HG03558 (cell line): ENCODE data around the gene SUSD4.

Experiments used
- ATAC-seq: cut with Tn5 transposase; IDR thresholded peaks from one replicate; pipeline ENCODE4 v1.9.1; 2021; ENCODE audit warnings: moderate number of reproducible peaks; ENCODE audit not compliant: unreplicated experiment; ENCODE audit errors: extremely low read depth

SUSD4 gene

DNA sequence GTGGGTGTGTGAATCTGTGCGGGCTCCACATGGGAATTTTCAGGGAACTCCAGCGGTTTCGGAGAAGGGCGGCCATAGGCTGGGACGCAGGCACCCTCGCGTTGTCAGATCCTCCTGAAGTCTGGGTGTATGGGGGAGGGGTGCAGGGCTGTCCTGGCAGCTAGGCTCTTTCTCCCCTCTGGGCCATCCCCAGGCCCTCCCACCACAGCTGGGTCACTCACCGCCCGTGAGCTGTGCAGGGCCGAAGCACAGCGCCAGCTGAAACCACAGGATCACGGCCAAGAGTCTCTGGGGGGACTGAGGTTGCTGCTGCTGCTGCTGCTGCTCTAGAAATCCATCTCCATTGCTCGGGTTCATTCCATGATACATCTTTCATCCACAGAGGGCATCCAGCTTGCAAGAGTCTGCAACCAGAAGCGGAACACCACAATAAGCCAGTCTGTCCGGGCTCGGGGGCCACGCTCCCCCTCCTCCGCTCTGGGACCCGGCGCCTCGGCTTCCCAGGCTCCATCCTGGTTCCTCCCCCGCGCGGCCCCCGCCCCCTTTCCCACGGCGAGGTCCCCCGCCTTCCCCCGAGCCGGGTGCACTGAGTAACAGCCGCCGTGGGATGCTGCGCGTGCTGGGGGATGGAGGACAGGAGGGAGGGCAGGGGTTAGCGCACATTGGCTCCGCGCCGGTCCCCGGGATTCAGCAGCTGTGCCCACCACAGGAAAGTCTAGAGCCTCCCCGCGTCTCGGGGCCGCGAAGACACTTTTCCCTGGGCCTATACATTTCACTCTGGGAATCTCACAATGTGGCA is 720 bp downstream of the SUSD4 start:
- ATAC-seq = no peak

DNA sequence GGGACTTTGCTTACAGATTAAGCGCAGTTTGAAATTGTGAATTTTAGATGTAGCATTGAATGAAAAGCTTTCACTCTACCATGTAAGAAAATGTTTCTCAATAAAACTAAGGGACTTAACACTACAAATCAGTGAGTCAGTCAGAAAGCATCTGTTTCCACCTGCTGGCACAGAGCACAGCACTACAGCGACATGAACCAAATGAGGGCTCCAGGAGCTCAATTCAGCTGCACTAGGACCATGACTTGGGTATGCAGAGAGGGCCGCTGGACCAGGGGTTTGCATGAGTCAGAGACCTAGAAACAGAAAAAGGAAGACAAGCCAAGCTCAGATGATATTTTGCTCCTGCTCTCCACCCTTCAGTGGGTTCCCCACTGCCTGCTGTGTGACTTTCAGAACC is 5.2 kb downstream of the SUSD4 start:
- no peak for ATAC-seq

DNA sequence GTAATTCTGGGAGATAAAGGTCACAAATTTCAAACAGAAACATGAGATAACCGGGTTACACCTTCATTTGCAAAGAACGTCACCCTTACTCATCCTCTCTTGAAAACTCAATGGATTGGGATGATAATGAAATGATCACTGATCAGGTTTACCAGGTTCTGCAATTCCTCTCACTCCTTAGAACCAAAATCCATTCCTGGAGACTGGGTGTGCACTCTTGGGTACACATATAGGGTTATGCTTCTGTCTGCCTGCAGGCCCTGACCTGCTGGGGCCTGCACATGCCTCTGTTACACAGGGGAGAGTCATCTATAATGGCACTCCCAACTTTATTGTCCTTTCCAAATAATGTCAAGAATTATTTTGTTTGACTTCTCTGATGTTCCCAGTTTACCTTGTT is 8.3 kb downstream of the SUSD4 start:
- ATAC-seq = no peak

DNA sequence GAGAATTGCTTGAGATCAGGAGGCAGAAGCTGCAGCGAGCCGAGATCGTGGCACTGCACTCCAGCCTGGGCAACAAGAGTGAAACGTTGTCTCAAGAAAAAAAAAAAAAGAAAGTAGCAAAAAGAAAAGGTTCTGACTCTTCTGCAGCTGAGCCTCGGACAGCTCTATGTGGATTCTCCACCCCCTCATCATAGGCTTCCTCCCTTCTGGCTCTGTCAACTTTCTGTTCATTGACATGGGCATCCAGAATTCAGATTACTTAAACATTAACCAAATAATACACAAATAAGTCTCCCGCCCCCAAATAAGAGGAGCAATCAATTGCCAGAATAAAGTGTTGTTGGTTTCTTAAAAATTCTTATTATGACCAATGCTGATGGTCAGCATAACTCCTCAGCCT is 10.0 kb downstream of the SUSD4 start:
- ATAC-seq = no peak

DNA sequence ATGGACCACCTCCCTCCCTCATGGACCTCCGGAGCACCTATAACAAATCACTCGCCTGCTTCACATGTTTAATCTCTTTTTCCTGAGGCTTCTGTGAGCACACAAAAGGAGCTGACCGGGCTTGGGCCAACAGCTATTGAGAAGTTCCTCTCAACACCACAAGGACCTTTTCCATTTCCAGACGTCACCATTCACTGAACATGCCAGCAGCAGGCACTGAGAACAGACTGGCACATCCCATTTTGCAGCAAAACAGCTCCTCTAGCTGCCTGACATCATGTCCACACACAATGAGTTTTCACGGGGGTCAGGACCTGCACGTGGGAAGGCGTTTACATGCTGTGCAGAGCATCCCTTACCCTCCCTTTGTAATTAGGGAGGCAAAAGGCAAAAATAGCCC is 11.0 kb downstream of the SUSD4 start:
- no peak for ATAC-seq

DNA sequence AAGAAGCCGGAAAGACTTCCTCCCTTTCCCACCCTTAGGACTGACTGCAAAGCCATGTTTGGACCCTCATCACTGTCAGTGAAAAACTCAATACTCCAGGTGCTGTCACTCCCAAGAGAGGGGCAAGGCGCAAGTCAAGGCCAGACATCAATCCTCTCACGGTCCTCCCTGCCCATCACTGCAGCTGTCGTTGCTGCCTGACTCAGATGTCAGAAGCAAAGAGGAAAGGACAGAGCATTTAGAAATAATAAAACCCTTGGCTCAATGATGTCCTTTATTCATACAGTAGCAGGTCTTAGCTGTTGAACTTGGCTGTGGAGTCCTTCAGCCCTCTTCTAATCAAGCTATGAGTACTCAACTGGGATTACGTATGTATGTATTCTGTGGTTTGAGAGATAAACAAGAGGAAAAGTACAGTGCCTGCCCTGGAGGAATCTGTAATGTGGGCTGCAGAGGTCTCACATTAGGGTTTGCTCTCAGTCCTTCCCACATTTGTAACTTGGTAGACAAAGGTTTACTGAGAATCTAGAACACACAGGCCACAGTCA is 13.5 kb downstream of the SUSD4 start:
- no peak for ATAC-seq

DNA sequence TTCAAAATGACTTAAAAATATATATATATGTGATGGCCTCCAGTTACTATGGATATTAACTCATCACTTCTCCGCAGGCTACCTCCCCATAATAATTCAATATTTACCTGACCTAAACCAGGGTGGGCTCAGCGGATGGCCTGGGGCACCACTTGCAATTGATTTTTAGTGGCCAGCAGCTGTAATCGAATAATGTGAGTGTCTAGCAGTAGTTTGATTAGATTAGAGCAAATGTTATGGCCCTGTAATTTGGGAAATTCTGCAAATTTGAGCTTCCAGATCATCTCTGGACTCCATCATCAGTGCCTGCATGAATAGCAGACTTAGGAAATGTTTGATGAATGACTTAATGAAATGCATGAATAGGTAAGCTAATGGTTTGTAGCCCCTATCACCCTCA is 14.7 kb downstream of the SUSD4 start:
- no peak for ATAC-seq

DNA sequence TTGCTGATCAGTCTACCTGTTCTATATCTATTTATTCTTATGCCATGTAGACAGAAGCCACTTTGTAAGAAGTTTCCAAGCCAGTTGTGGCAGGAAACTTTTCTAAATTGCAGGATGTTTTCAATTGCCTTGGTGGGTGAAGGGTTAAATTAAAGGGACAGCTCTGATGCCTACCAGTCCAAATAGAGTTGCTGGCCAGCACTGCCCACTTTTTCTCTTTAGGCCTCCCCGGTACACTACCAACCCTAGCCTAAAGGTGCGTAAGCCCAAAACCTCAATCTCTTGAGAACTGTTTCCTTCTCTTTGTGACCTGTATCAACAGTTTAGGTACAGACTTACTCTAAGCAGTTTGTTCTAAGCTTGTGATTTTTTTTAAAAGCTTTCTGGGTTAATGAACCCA is 15.5 kb downstream of the SUSD4 start:
- ATAC-seq = no peak

DNA sequence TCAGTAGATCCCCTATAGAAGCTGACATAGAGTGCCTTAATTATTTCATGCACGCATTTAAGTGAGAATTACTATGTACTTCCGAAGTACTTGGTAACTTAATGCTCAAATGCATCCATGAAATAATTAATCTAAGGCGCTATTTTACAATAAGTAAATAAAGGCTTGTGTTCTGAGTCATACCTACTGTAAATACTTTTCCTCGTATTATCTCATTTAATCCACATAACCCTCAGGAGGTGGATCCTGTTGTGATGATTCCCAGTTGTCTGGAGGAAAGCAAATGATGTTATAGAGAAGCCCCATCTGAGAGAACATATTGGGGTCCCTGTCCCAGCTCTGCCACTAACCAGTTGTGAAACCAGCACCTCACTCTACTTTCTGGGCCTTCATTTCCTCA is 16.4 kb downstream of the SUSD4 start:
- no peak for ATAC-seq

DNA sequence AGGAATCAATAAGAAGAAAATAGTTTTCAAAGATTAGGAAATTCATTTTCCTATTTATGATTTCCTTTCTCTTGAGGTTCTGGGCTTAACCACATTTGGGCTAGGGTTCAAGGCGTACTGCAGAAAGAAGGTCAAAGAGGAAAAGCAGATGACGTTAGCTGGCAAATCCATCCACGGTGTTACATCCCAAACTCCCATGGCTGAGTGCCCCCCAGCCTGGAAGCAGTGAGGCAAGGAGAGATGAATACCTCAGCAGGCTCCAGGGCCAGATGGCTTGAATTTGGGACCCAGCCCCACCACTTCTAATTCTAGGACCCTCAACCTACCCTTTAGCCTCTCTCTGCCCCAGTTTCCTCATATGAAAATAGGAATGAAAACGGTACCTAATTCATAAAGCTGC is 17.7 kb downstream of the SUSD4 start:
- ATAC-seq = no peak

DNA sequence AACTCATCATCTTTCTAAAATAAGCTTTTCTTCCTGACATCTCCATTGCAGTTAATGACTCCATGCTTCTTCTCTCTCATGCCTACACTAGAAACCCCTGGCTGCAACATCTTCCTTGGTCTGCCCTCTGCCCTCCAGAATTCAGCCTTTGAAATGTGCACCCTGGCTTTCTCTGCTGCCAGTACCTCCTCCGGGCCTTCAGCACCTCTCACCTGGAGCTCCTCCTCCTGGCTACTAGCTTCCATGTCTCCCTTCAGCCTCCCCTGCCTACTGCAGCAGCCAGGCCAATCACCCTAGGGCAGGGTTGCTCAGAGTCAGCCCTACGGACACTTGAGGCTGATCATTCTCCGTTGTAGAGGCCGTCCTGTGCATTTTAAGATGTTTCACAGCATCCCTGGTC is 18.3 kb downstream of the SUSD4 start:
- no peak for ATAC-seq

DNA sequence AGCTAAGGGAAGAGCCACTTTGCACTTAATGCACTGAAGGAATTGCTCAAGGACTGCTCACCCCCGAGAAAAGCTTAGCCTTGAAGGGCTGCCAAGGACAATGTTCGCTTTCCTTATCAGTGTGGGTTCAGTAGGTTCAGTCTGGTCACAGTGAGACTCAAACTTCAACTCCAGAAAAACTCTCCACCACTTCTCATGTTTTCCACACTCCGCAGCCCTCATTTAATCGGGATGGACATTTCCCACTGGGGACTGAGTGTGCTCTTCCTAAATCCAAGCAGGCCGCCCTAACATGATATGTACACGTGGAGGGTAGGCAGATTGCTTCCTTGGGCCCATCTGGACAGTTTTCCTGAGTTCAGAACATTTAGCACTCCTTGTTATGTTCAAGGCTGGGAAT is 19.5 kb downstream of the SUSD4 start:
- no peak for ATAC-seq

DNA sequence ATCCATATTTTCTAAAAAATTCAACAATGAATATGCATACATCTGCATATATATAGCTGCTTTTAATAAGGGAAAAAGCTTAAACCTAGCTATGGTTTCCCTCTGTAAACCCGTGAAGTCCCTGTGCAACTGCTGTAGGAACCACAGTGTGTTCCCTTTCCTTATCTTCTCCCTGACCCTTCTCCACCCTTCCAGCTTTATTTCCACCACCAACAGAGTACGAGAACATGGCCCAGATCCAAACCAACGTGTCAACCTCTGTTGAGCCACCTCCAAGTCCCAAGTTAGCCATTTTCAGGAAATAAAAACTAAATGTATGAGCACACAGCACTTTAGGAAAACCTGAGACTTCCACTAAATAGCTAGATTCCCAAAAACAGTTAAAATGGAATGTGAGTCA is 20.3 kb downstream of the SUSD4 start:
- no peak for ATAC-seq

DNA sequence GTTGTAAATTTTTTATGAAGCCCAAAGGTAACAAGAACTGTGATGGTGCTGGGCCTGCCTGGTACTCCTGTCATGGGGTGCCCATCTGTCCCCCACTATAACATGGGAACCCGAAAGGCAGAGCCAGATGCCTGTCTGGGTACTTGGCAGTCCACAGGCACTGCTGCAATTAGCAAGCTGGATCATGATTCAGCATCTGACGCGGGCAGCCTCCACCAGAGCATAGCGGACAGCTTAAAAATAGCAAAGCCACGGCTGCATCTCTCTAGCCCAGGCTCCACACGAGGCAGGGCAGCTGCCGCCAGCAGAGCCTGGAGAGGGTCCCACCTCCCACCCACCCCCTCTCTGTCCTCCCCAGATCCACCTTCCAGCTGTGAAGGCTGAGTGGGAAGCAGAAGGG is 22.9 kb downstream of the SUSD4 start:
- ATAC-seq = no peak

DNA sequence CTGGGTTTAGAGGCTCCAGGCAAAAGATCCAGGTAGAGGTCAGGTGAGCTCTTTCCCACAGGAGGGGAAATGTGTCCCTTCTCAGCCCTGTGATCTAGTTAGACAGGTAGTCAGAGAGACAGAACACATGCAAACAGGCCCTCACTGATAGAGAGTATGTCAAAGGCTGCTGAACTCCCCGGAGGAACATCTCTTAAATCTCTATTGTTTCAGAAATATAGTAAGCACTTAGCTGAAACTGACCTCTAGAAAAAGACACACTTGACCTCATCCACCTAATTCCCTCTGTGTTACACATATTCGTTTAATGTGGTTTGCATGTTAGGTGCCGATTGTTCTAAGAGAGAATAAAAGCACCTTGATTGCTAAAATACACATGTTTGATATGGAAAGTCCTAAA is 23.3 kb downstream of the SUSD4 start:
- no peak for ATAC-seq

DNA sequence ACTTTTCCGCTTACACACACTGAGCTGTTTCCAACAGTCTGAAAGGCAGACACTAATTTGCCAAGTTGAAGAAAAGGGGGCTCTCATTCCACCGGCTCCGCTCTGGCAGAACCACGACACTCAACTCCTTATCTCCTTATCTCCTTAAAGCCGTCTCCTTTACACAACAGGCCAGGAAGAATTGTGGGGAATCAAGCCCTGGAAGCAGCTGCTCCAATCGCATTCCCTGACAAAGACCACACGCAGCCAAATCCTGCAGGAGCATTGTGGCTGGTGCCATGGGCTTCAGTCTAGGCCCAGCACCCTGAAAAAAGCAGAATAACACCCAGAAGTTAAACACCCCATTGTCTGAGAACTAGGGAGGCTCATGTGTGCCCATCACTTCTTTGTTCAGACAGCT is 24.1 kb downstream of the SUSD4 start:
- ATAC-seq = no peak

DNA sequence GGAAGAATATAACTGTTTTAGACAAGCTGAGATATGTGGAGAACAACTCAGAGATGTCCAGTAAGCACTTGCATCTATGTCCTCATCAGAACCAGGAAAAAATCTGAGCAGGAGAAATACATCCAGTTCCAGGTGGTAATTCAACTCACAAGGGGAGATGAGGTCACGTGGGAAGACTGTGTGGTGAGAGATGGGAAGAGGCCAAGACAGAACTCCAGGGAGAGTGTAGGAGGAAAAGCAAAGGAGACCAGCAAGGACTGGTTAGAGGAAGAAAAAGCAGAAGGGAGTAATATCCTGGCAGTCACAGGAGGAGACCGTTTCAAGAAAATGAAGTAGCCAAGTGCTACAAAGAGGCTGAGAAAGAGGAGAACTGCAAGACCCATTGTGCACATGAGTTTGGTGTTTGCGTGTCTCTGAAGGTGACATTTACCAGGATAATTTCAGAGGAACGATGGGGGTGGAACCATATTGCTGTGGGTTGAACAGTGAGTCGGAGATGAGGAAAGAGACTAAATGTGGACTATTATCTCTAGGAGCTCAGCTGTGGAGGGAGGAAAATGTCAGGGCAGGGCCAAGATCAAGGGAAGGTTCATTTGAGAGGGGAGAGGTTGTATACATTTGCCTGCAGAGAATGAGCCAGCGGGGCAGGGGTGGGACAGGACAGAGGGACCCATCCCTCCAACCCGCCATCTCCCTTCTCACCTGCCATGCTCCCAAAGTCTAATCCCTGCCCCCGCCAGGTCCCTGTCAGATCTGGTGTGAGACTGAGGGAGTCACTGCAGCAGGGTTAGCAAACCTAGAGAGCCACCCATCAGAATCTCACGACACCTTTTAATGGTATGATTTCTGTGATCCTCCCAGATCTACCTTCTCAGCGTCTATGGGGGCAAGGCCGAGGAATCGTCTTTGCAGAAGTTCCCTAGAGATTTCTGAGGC is 24.9 kb downstream of the SUSD4 start:
- no peak for ATAC-seq

DNA sequence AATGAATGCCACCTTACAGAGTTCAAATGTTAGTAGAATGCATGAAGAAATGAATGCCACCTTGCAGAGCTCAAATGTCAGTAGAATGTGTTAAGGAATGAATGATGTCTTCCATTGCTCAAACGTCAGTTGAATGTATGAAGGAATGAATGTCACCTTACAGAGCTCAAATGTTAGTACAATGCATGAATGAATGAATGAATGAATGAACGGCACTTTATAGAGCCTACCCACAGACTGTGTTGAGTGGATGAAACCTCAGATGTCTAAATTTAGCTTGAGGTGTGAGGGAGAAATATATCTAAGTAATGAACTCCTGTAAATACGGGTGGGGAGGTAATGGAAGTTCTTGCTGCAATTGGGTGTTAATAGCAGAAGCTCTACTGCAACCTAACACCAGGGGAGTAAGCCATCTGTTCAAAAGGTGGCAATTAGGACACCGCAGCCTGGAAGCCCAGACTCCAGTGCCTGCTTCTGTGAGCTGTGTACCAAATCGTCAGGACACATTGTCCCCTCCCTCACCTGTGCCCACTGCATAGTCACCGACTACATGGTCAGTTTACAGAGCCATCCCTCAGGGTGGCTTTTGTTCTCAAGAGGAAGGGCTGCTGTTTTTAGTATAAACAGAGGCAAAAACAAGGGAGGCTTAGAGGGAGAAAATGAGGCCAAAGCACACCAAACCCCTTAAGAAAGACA is 26.7 kb downstream of the SUSD4 start:
- ATAC-seq = no peak

DNA sequence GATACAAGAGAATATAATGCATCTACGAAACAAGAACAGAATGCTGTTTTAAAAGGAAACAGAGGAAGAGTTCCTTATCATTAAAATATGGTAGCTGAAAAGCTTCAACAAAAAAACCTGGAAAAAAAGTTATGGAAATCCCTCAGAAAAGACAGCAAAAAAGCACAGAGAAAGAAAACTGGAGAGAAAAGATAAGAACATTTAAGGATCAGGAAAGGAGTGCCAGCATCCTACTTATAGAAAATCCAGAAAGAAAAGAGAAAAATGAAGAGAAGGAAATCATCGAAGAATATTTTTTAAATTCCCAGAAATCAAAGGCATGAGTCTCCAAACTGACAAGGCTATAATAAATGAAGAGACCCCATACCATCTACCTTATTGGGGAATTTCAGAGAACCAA is 29.8 kb downstream of the SUSD4 start:
- ATAC-seq = no peak

DNA sequence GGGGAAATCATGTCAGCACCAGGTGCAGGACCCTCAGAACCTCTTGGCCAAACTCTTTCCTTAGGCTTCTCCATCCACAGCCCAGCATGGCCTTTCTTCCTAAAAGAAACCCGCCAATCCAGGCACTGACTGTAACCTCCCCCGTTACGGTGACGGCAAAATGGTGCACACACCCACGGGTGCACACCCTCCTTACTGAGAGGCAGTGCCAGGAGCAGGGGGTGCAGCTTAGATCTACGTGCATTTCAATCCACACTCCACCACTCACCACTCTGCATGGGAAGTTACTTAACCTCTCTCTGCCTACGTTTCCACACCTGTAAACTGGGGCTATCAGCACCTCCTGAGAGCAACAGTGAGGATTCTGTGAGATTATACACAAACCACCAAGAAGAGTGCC is 31.0 kb downstream of the SUSD4 start:
- no peak for ATAC-seq

DNA sequence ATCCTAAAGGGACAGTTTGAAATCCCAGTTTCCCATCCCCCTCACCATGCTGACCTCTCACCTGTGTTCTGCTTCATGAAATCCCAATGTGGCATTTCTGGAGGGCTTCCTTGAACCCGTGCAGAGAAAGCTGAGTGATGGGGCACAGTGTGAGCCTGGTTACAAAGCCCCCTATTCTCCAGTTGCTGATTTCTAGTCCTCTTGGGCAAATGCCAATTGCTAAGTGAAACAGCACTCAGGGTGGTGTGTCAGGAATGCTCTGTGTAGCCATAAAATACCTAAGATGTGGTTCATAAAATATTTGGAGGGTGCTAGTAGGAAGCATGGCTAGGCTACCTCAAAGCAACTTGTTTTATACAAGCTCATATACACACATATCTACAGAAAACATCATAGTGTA is 32.0 kb downstream of the SUSD4 start:
- no peak for ATAC-seq
